IPS-20b (cell line): ENCODE data around the gene LPGAT1.

Experiments used
- H3K27ac ChIP-seq: one replicate; pipeline ENCODE4 v1.5.1; 2013; ENCODE audit warnings: low read length
- H3K27me3 ChIP-seq: 2 replicates; pipeline ENCODE4 v1.6.1; 2013; ENCODE audit warnings: mild to moderate bottlenecking, low read length, inconsistent platforms; ENCODE audit not compliant: insufficient read depth
- H3K36me3 ChIP-seq: 2 replicates; pipeline ENCODE4 v1.6.1; 2013; ENCODE audit warnings: low read depth, mild to moderate bottlenecking, inconsistent platforms, low read length, moderate library complexity; ENCODE audit not compliant: insufficient read depth
- H3K4me1 ChIP-seq: 2 replicates; pipeline ENCODE4 v1.6.1; 2013; ENCODE audit warnings: mild to moderate bottlenecking, control low read depth, inconsistent platforms, low read length, moderate library complexity; ENCODE audit not compliant: insufficient read depth
- H3K4me3 ChIP-seq: 2 replicates; pipeline ENCODE4 v1.5.1; 2013; ENCODE audit warnings: mild to moderate bottlenecking, low read length, inconsistent platforms
- H3K9ac ChIP-seq: 2 replicates; pipeline ENCODE4 v1.6.1; 2013; ENCODE audit warnings: low read depth, mild to moderate bottlenecking, inconsistent platforms, low read length, moderate library complexity
- H3K9me3 ChIP-seq: 2 replicates; pipeline ENCODE4 v1.6.1; 2013; ENCODE audit warnings: mild to moderate bottlenecking, low read depth, low read length, inconsistent platforms; ENCODE audit not compliant: insufficient read depth

LPGAT1 gene

GRCh38 chr1:211752951-211753486 lies 77.5 kb downstream of the LPGAT1 start:
- H3K36me3 ChIP-seq: no peaks in the 10 kb centered on the region
- H3K27me3 ChIP-seq: no peaks in the 10 kb centered on the region
- no peak overlapping the region for H3K9ac ChIP-seq
- no peak overlapping the region for H3K4me3 ChIP-seq
- H3K9me3 ChIP-seq: peaks cover 6% of the 10 kb centered on the region; the same call in 1 of the 2 replicates
- peaks cover 15% of the 10 kb centered on the region; the same call in 1 of the 2 replicates for H3K4me1 ChIP-seq
- H3K27ac ChIP-seq: no peak overlapping the region

DNA sequence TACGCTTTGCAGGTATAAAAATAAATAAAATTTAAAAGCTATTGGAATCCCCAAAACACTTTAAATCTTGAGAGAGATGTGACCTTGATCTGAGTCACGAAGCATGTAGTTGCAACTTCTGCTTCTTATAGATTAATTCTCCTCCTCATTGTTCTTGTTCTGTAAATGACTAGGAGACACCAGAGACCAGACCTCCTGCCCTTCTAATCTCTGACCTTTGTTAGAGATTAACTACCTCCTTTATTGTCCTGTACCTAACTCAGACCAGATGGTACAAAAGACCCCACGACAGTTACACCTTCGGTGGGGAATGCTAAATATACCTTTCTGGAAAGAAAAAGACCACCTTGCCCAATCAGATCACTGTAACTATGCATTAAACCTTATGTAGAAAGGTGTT lies 78.2 kb downstream of the LPGAT1 start:
- Histone ChIP-seq H3K4me1 (peaks cover 15% of the 10 kb centered on the region; the same call in 1 of the 2 replicates), H3K27me3 (no peaks in the 10 kb centered on the region), H3K4me3 (no peak overlapping the region), H3K9ac (no peak overlapping the region), H3K9me3 (no peaks in the 10 kb centered on the region), H3K27ac (no peak overlapping the region), H3K36me3 (no peaks in the 10 kb centered on the region)

GRCh38 chr1:211751438-211751837 lies 79.1 kb downstream of the LPGAT1 start:
- Histone ChIP-seq H3K9me3 (no peaks in the 10 kb centered on the region), H3K36me3 (no peaks in the 10 kb centered on the region), H3K27me3 (no peaks in the 10 kb centered on the region), H3K27ac (no peak overlapping the region), H3K9ac (no peak overlapping the region), H3K4me1 (peaks cover 15% of the 10 kb centered on the region; the same call in 1 of the 2 replicates), H3K4me3 (no peak overlapping the region)

DNA sequence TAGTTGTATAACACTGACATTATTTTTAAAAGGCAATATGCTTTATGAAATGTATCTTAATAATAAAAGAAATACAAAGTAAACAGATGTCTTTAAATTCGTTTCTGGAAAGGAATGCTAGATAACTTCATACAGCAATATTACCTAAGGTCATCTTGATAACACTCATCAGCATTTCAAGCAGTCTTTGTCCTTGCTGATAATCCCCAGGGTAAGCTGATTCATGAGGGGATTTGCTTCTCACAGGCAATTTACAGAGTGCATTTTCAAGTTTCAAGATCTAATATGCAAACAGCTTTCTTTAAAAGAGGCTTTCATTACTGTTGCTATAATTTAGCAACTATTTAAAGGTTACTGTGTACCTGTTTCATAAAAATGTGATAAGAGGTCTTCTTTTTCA lies 80.0 kb downstream of the LPGAT1 start:
- H3K36me3 ChIP-seq: no peaks in the 10 kb centered on the region
- H3K9ac ChIP-seq: no peak overlapping the region
- no peak overlapping the region for H3K4me3 ChIP-seq
- H3K27me3 ChIP-seq: no peaks in the 10 kb centered on the region
- H3K4me1 ChIP-seq: peaks cover 15% of the 10 kb centered on the region; the same call in 1 of the 2 replicates
- H3K27ac ChIP-seq: no peak overlapping the region
- H3K9me3 ChIP-seq: no peaks in the 10 kb centered on the region

DNA sequence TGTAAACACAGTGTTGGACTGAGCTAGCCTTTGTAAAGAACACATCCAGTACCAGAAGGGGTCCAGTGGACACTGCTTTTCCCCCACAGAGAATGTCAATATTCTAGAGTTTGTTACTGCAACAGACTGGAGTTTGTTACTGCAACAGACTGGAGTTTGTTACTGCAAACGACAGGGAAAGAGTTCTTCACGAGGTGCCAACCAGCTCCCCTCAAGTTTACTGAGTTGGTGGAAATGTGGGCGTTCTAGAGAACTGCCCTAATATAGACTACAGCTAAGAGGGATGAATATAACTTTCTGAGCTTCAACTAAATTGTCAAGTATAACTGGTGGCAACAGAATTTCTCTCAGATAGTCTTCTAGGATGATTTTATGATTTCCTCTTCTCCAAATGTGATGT lies 81.3 kb downstream of the LPGAT1 start:
- Histone ChIP-seq H3K4me3 (no peak overlapping the region), H3K9ac (no peak overlapping the region), H3K4me1 (peaks cover 15% of the 10 kb centered on the region; the same call in 1 of the 2 replicates), H3K9me3 (no peaks in the 10 kb centered on the region), H3K27ac (no peak overlapping the region), H3K27me3 (no peaks in the 10 kb centered on the region), H3K36me3 (no peaks in the 10 kb centered on the region)

GRCh38 chr1:211748810-211749209 lies 81.8 kb downstream of the LPGAT1 start:
- Histone ChIP-seq H3K4me1 (peaks cover 15% of the 10 kb centered on the region; the same call in 1 of the 2 replicates), H3K27me3 (no peaks in the 10 kb centered on the region), H3K9me3 (no peaks in the 10 kb centered on the region), H3K36me3 (no peaks in the 10 kb centered on the region), H3K27ac (no peak overlapping the region), H3K4me3 (no peak overlapping the region), H3K9ac (no peak overlapping the region)

GRCh38 chr1:211742889-211743529 lies 87.6 kb downstream of the LPGAT1 start:
- H3K27ac ChIP-seq: no peak overlapping the region
- H3K9me3 ChIP-seq: no peaks in the 10 kb centered on the region
- H3K27me3 ChIP-seq: no peaks in the 10 kb centered on the region
- no peak overlapping the region for H3K9ac ChIP-seq
- no peaks in the 10 kb centered on the region for H3K36me3 ChIP-seq
- H3K4me3 ChIP-seq: no peak overlapping the region
- peaks cover 5% of the 10 kb centered on the region for H3K4me1 ChIP-seq

GRCh38 chr1:211742272-211742671 lies 88.3 kb downstream of the LPGAT1 start:
- Histone ChIP-seq H3K4me1 (peaks cover 7% of the 10 kb centered on the region), H3K4me3 (no peak overlapping the region), H3K9ac (no peak overlapping the region), H3K36me3 (no peaks in the 10 kb centered on the region), H3K27ac (no peak overlapping the region), H3K27me3 (no peaks in the 10 kb centered on the region), H3K9me3 (no peaks in the 10 kb centered on the region)

- Histone ChIP-seq H3K9me3 (no peaks in the 10 kb centered on the region), H3K27me3 (no peaks in the 10 kb centered on the region), H3K4me3 (no peak overlapping the region), H3K27ac (no peak overlapping the region), H3K36me3 (no peaks in the 10 kb centered on the region), H3K9ac (no peak overlapping the region), H3K4me1 (peaks cover 7% of the 10 kb centered on the region)
Measured at GRCh38 chr1:211741788-211742187, 88.8 kb downstream of the LPGAT1 start.

DNA sequence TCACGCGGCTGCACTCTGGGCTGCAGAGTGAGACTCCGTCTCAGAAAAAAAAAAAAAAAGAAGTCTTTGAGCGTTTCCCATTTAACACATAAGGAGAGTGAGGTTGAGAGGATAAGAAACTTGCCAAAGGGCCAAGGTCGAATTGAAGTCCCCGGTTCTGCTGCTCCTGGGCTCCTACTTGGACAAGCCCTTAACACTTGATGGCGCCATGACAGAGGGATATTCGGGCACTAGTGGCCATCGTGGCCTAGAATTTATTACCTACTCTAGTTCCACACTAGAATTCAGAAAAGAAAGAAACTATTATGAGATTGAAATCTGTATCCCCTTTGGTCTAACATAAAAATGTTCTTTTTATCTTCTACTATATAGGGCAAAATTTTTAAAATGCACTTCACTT lies 89.4 kb downstream of the LPGAT1 start:
- H3K4me1 ChIP-seq: peaks cover 7% of the 10 kb centered on the region
- no peaks in the 10 kb centered on the region for H3K36me3 ChIP-seq
- H3K27me3 ChIP-seq: no peaks in the 10 kb centered on the region
- H3K4me3 ChIP-seq: no peak overlapping the region
- H3K9ac ChIP-seq: no peak overlapping the region
- H3K27ac ChIP-seq: no peak overlapping the region
- H3K9me3 ChIP-seq: no peaks in the 10 kb centered on the region

GRCh38 chr1:211739671-211740411 lies 90.7 kb downstream of the LPGAT1 start:
- no peaks in the 10 kb centered on the region for H3K27me3 ChIP-seq
- no peak overlapping the region for H3K9ac ChIP-seq
- no peaks in the 10 kb centered on the region for H3K9me3 ChIP-seq
- H3K4me3 ChIP-seq: no peak overlapping the region
- H3K27ac ChIP-seq: no peak overlapping the region
- peaks cover 7% of the 10 kb centered on the region for H3K4me1 ChIP-seq
- no peaks in the 10 kb centered on the region for H3K36me3 ChIP-seq
